BE2C (cell line): ENCODE results near the gene BBS12.

Experiments used
- DNase-seq: peaks from one replicate; pipeline ENCODE4 v3.0.0-alpha.2; 2020
- H3K27me3 ChIP-seq: fragments of 250-450 bp; sonication (Bioruptor Pico); 2 replicates; pipeline ENCODE4 v1.5.1; 2020; ENCODE audit warnings: mild to moderate bottlenecking
- H3K36me3 ChIP-seq: fragments of 250-450 bp; sonication (Bioruptor Pico); 2 replicates; pipeline ENCODE4 v1.5.1; 2020; ENCODE audit warnings: mild to moderate bottlenecking
- H3K4me1 ChIP-seq: fragments of 250-450 bp; sonication (Bioruptor Pico); 2 replicates; pipeline ENCODE4 v1.5.1; 2020
- H3K4me3 ChIP-seq: 2 replicates; pipeline ENCODE4 v1.5.1; 2011; ENCODE audit warnings: low read depth, low read length
- H3K9me3 ChIP-seq: fragments of 250-450 bp; sonication (Bioruptor Pico); 2 replicates; pipeline ENCODE4 v1.5.1; 2020
- TF ChIP-seq, protein P1 (sequence below): IDR thresholded peaks from 2 replicates; pipeline ENCODE4 v1.5.1; 2012; ENCODE audit warnings: mild to moderate bottlenecking, low read depth, low read length

Gene BBS12

GRCh38 chr4:122710434-122711308 lies 21.8 kb upstream of the BBS12 start:
- H3K4me1 ChIP-seq, result no peaks in the 10 kb centered on the region; the same call in 1 of the 2 replicates
- H3K4me3 ChIP-seq, result no peak overlapping the region
- peaks cover 3% of the 10 kb centered on the region for H3K27me3 ChIP-seq
- H3K36me3 ChIP-seq, result no peaks in the 10 kb centered on the region
- TF ChIP-seq, protein P1, sequence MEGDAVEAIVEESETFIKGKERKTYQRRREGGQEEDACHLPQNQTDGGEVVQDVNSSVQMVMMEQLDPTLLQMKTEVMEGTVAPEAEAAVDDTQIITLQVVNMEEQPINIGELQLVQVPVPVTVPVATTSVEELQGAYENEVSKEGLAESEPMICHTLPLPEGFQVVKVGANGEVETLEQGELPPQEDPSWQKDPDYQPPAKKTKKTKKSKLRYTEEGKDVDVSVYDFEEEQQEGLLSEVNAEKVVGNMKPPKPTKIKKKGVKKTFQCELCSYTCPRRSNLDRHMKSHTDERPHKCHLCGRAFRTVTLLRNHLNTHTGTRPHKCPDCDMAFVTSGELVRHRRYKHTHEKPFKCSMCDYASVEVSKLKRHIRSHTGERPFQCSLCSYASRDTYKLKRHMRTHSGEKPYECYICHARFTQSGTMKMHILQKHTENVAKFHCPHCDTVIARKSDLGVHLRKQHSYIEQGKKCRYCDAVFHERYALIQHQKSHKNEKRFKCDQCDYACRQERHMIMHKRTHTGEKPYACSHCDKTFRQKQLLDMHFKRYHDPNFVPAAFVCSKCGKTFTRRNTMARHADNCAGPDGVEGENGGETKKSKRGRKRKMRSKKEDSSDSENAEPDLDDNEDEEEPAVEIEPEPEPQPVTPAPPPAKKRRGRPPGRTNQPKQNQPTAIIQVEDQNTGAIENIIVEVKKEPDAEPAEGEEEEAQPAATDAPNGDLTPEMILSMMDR, result no peak
- DNase-seq, result no peak
- no peaks in the 10 kb centered on the region for H3K9me3 ChIP-seq

GRCh38 chr4:122711919-122712318 lies 20.6 kb upstream of the BBS12 start:
- TF ChIP-seq, protein P1, result no peak
- H3K4me3 ChIP-seq, result no peak overlapping the region
- H3K36me3 ChIP-seq, result no peaks in the 10 kb centered on the region
- H3K4me1 ChIP-seq, result no peaks in the 10 kb centered on the region; the same call in 1 of the 2 replicates
- H3K27me3 ChIP-seq, result peaks cover 3% of the 10 kb centered on the region
- H3K9me3 ChIP-seq, result no peaks in the 10 kb centered on the region
- DNase-seq, result no peak

GRCh38 chr4:122712782-122713181 lies 19.7 kb upstream of the BBS12 start:
- DNase-seq, result no peak
- TF ChIP-seq, protein P1, result no peak
- H3K4me1 ChIP-seq, result no peaks in the 10 kb centered on the region; the same call in 1 of the 2 replicates

DNA sequence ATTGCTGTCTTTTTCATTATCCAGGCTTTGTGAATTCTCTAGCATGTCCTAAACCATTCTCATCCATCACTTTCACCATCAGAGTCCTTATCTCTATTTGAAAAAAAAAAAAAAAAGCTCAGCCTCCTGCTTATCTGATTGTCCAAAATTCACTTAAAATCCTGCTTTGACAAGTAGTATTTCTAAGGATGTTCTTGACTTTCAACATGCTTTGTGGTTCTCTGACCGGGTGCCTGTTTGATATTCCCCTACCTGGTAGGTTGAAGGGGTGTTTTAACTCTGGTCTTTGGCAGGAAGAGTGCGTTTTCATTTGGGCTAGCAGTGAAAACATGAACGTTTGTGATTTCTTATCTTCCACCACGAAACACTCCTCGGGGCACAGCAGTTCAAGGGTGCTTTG lies 17.3 kb upstream of the BBS12 start:
- DNase-seq, result no peak
- H3K36me3 ChIP-seq, result no peaks in the 10 kb centered on the region
- TF ChIP-seq, protein P1, result no peak
- H3K27me3 ChIP-seq, result peaks cover 1% of the 10 kb centered on the region; the same call in 1 of the 2 replicates
- no peaks in the 10 kb centered on the region for H3K9me3 ChIP-seq
- H3K4me3 ChIP-seq, result no peak overlapping the region
- no peaks in the 10 kb centered on the region; the same call in 1 of the 2 replicates for H3K4me1 ChIP-seq

More at GRCh38 chr4:122712782-122713181, 19.7 kb upstream of the BBS12 start:
- Histone ChIP-seq H3K9me3 (no peaks in the 10 kb centered on the region), H3K36me3 (no peaks in the 10 kb centered on the region), H3K4me3 (no peak overlapping the region), H3K27me3 (peaks cover 3% of the 10 kb centered on the region; the same call in 1 of the 2 replicates)

DNA sequence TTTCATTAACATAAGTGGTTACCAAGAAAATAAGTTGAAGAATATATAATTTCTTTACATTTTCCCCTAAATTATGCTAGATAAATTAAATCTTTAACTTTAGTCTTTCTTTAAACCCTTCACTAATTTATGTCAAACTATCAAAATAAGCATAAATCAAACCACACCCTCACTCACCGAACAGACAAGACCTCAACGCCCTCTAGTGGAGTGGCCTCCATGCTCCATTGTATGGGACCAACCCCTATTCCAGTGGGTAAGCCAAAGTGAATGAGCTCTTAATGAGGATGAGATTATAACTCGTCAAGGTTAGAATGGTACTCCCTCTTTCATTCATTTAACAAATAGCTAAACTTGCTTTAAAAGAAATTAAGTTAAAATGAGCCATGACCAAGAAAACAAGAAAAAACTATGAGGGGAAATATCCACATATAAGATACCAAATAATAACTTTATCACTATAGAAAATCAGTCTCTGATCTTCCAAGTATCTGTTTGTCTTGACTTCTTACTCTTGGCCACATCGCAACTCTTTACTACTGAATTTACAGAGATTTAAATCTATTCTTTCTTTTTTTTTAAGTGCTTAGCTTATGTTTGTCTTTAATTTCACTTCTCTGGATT lies 15.6 kb upstream of the BBS12 start:
- Histone ChIP-seq H3K27me3 (no peaks in the 10 kb centered on the region), H3K4me3 (no peak overlapping the region), H3K36me3 (no peaks in the 10 kb centered on the region), H3K4me1 (no peaks in the 10 kb centered on the region; the same call in 1 of the 2 replicates), H3K9me3 (no peaks in the 10 kb centered on the region)
- TF ChIP-seq, protein P1, result peak; percentile 95
- DNase-seq, result peak; percentile 75
